Adipose tissue (tissue), 3 donors: ENCODE results near the gene LUC7L2. TPM values are rescaled to one million over a fixed set of nuclear protein-coding genes. Genes with fewer than 3 reads are reported as not detected.
"Not testable (repeated sequence)": the region's sequence is repeated elsewhere in the genome, so short reads cannot be mapped to it uniquely, and the experiment has no call there.

ENCODE experiments used
- H3K27ac ChIP-seq: one replicate; pipeline ENCODE4 v1.5.1; 2013; ENCODE audit warnings: low read depth, low read length
- WGBS, 3 donors: extraction: QIAGEN DNeasy Blood & Tissue Kit; methylation state at CpG; one replicate each; pipeline ENCODE4 v1.1.7; 2013; 5-methylcytosine and 5-hydroxymethylcytosine counted together
- polyA plus RNA-seq, 3 donors: library from polyadenylated mRNA; stranded (reverse); fragments of 200-250 nt; gene quantifications; one replicate each; pipeline ENCODE4 v1.2.3, GENCODE V29; 2013
- donor health status: healthy with polysubstance abuse.
- donor health status: Bipolar disorder and iron deficiency.
- donor health status: healthy.

Gene LUC7L2
- polyA plus RNA-seq, 3 donors = 20.1 to 50.2 (median 32.4) TPM

GRCh38 chr7:139384611-139385010 lies 24.9 kb downstream of the LUC7L2 start:
- 95 to 98% (median 96%) methylated on average over 3 of the region's 3 CpGs for WGBS, 3 donors
- H3K27ac ChIP-seq = no peak overlapping the region

- 85 to 93% (median 89%) methylated on average over 5 of the region's 5 CpGs for WGBS, 3 donors
Measured at GRCh38 chr7:139387594-139387993, 27.9 kb downstream of the LUC7L2 start.

GRCh38 chr7:139389091-139389490 lies 29.4 kb downstream of the LUC7L2 start:
- 81 to 90% (median 86%) methylated on average over 3 of the region's 3 CpGs for WGBS, 3 donors
- H3K27ac ChIP-seq = no peak overlapping the region

More at GRCh38 chr7:139387594-139387993, 27.9 kb downstream of the LUC7L2 start:
- no peak overlapping the region for H3K27ac ChIP-seq

GRCh38 chr7:139389774-139390173 lies 30.1 kb downstream of the LUC7L2 start:
- H3K27ac ChIP-seq = no peak overlapping the region
- 95 to 100% (median 100%) methylated on average over 2 of the region's 2 CpGs for WGBS, 3 donors

GRCh38 chr7:139393621-139394211 lies 34.0 kb downstream of the LUC7L2 start:
- WGBS, 3 donors = 96 to 98% (median 96%) methylated on average over 1 of the region's 1 CpG
- H3K27ac ChIP-seq = no peak overlapping the region

GRCh38 chr7:139394540-139394939 lies 34.8 kb downstream of the LUC7L2 start:
- H3K27ac ChIP-seq = no peak overlapping the region
- 84 to 91% (median 88%) methylated on average over 3 of the region's 3 CpGs for WGBS, 3 donors

GRCh38 chr7:139396323-139396951 lies 36.7 kb downstream of the LUC7L2 start:
- WGBS, 3 donors = 91 to 94% (median 94%) methylated on average over 3 of the region's 3 CpGs
- H3K27ac ChIP-seq = no peak overlapping the region

GRCh38 chr7:139397192-139397591 lies 37.5 kb downstream of the LUC7L2 start:
- no peak overlapping the region for H3K27ac ChIP-seq

GRCh38 chr7:139403601-139404000 lies 43.9 kb downstream of the LUC7L2 start:
- no peak overlapping the region for H3K27ac ChIP-seq
- 96 to 100% (median 99%) methylated on average over 2 of the region's 2 CpGs for WGBS, 3 donors

- H3K27ac ChIP-seq = no peak overlapping the region
- WGBS, 3 donors = 97 to 100% (median 99%) methylated on average over 1 of the region's 1 CpG
Measured at GRCh38 chr7:139407555-139407954, 47.9 kb downstream of the LUC7L2 start.

GRCh38 chr7:139414743-139415402 lies 55.2 kb downstream of the LUC7L2 start:
- H3K27ac ChIP-seq = not testable (repeated sequence)
- WGBS, 3 donors = 92 to 95% (median 95%) methylated on average over 6 of the region's 6 CpGs

GRCh38 chr7:139416405-139416804 lies 56.7 kb downstream of the LUC7L2 start:
- 92 to 97% (median 95%) methylated on average over 3 of the region's 3 CpGs for WGBS, 3 donors
- no peak overlapping the region for H3K27ac ChIP-seq

- 96 to 97% (median 96%) methylated on average over 15 of the region's 15 CpGs for WGBS, 3 donors
Measured at GRCh38 chr7:139417478-139417877, 57.8 kb downstream of the LUC7L2 start.

GRCh38 chr7:139421123-139421522 lies 61.4 kb downstream of the LUC7L2 start:
- WGBS, 3 donors = 0 to 32% (median 0%) methylated on average over 1 of the region's 1 CpG
- no peak overlapping the region for H3K27ac ChIP-seq

More at GRCh38 chr7:139417478-139417877, 57.8 kb downstream of the LUC7L2 start:
- no peak overlapping the region for H3K27ac ChIP-seq

GRCh38 chr7:139422126-139422525 lies 62.4 kb downstream of the LUC7L2 start:
- 81 to 82% (median 82%) methylated on average over 7 of the region's 7 CpGs for WGBS, 3 donors
- no peak overlapping the region for H3K27ac ChIP-seq

GRCh38 chr7:139423091-139423490 lies 63.4 kb downstream of the LUC7L2 start:
- no peak overlapping the region for H3K27ac ChIP-seq
- WGBS, 3 donors = 73 to 83% (median 81%) methylated on average over 4 of the region's 4 CpGs

- no peak overlapping the region for H3K27ac ChIP-seq
- 58 to 82% (median 73%) methylated on average over 4 of the region's 4 CpGs for WGBS, 3 donors
Measured at GRCh38 chr7:139424004-139424403, 64.3 kb downstream of the LUC7L2 start.

GRCh38 chr7:139425701-139426100 lies 66.0 kb downstream of the LUC7L2 start:
- 94 to 96% (median 95%) methylated on average over 9 to 10 of the region's 10 CpGs for WGBS, 3 donors
- H3K27ac ChIP-seq = not testable (repeated sequence)

- WGBS, 3 donors = 89 to 94% (median 90%) methylated on average over 12 of the region's 12 CpGs
- H3K27ac ChIP-seq = no peak overlapping the region
Measured at GRCh38 chr7:139426258-139427028, 66.7 kb downstream of the LUC7L2 start.
